Putamen (tissue), 1 donor: ENCODE measurements around the gene HIP1R.
"Not testable (repeated sequence)": the region's sequence is repeated elsewhere in the genome, so short reads cannot be mapped to it uniquely, and the experiment has no call there.

Experiments
- DNase-seq: peaks from one replicate; pipeline ENCODE4 v3.0.0-alpha.2; 2016; ENCODE audit warnings: low spot score

The HIP1R gene, protein sequence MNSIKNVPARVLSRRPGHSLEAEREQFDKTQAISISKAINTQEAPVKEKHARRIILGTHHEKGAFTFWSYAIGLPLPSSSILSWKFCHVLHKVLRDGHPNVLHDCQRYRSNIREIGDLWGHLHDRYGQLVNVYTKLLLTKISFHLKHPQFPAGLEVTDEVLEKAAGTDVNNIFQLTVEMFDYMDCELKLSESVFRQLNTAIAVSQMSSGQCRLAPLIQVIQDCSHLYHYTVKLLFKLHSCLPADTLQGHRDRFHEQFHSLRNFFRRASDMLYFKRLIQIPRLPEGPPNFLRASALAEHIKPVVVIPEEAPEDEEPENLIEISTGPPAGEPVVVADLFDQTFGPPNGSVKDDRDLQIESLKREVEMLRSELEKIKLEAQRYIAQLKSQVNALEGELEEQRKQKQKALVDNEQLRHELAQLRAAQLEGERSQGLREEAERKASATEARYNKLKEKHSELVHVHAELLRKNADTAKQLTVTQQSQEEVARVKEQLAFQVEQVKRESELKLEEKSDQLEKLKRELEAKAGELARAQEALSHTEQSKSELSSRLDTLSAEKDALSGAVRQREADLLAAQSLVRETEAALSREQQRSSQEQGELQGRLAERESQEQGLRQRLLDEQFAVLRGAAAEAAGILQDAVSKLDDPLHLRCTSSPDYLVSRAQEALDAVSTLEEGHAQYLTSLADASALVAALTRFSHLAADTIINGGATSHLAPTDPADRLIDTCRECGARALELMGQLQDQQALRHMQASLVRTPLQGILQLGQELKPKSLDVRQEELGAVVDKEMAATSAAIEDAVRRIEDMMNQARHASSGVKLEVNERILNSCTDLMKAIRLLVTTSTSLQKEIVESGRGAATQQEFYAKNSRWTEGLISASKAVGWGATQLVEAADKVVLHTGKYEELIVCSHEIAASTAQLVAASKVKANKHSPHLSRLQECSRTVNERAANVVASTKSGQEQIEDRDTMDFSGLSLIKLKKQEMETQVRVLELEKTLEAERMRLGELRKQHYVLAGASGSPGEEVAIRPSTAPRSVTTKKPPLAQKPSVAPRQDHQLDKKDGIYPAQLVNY

GRCh38 chr12:122834921-122835749 is at the start of gene HIP1R:
Gene HIP1R, plus strand, starts transcription at chr12:122835457. Its CDS starts 94 bp downstream, at chr12:122835551.
- DNase-seq: no peak

DNA sequence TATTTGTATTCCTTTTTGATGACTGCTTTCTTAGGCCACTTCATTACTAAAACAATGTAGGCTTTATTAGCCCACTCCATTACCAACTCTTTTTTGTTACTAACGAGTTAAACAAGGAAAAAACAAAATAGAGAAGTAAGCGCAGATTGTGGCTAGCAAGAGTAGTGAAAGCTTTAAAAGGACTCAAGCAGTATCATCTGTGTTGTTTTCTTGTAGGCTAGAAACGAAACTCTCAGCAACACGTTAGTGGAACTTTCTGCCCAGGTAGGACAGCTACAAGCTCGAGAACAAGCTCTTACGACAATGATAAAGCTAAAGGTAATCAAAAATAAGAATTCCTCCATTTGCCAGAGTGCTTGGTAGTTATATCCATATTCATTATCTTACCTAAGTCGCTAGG is 49.8 kb upstream of the HIP1R start:
- DNase-seq: no peak

GRCh38 chr12:122788387-122788786 is 46.9 kb upstream of the HIP1R start:
- DNase-seq: no peak

- no peak for DNase-seq
These were observed 45.6 kb upstream of the HIP1R start for GRCh38 chr12:122789637-122790036.

- no peak for DNase-seq
These were observed 44.7 kb upstream of the HIP1R start for GRCh38 chr12:122790393-122791075.

GRCh38 chr12:122793685-122794106 is 41.6 kb upstream of the HIP1R start:
- DNase-seq: peak; percentile 52

DNA sequence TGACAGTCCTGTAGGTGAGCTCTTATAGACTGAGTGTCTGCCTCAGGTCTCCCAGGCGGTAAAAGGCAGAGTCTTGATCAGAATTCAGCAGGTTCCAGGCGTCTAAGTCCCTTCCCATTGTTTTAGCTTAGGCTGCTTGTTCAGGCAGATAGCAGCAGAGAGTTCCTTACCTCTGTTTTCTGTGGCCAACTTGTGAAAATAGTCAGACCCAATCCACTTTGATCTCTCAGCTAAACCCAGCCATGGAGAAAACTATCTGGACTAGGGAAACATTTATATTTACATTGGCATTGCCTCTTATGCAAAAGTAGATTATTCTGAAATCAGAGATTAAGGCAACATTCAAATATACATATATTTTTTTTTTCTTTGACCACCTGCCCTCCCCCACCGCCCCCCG is 39.5 kb upstream of the HIP1R start:
- no peak for DNase-seq

DNA sequence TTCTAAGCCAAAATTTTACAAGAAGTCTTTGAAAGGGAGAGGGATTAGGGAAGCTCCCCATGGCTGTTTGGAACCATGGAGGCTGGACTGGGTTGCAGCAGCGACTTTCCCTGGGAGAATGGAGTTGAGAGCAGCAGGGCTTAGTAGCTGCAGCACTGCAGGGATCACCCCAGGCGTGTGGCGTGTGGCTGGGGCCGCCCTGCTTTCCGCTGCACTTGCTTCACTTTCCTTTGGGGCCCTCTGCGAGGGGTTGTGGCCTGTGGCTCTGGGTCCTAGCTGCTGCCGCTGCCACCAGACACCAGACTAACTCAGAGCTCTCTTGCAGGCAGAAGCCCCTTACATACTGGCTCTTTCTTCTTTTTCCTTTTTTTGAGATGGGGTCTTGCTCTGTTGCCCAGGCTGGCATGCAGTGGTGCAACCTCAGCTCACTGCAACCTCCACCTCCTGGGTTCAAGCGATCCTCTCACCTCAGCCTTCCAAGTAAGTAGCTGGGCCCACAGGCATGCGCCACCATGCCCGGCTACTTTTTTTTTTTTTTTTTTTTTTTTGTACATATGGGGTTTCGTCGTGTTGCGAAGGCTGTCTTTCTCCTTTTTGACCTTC is 35.5 kb upstream of the HIP1R start:
- no peak for DNase-seq

GRCh38 chr12:122803937-122804336 is 31.3 kb upstream of the HIP1R start:
- no peak for DNase-seq

DNA sequence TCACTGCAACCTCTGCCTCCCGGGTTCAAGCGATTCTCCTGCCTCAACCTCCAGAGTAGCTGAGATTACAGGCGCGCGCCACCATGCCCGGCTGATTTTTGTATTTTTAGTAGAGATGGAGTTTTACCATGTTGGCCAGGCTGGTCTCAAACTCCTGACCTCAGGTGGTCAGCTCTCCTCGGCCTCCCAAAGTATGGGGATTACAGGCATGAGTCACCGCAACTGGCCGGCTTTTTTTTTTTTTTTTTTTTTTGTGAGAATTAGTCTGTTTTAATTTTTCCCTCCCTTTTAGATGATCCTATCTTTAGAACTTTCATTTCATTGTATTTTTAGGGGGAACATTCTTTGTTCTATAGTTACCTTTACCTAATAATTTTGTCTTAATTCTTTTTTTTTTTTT is 30.3 kb upstream of the HIP1R start:
- DNase-seq: not testable (repeated sequence)

- DNase-seq: no peak
These were observed 27.6 kb upstream of the HIP1R start for GRCh38 chr12:122807651-122808050.

GRCh38 chr12:122811777-122812176 is 23.5 kb upstream of the HIP1R start:
- DNase-seq: no peak

- DNase-seq: no peak
These were observed 21.9 kb upstream of the HIP1R start for GRCh38 chr12:122813310-122813713.

GRCh38 chr12:122819209-122819785 is 16.0 kb upstream of the HIP1R start:
- no peak for DNase-seq

DNA sequence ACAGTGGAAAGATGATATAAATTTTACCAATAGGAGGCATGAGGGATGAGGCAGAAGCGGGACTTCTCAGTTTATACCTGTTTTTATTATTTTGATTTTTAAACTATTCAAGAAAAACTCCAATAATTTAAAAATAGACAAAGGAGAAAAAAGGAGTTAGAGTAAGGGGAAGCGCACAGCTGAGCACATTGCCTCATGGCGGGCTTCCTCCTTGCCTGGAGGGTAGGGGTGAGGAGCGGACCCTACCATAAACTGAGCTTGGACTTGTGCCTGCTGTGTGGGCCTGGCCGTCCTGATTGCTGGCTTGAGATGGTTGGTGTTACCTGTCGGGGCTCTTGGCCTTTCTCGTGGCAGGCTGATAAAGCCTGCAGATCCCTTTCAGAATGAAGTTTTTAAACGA is 15.1 kb upstream of the HIP1R start:
- no peak for DNase-seq

DNA sequence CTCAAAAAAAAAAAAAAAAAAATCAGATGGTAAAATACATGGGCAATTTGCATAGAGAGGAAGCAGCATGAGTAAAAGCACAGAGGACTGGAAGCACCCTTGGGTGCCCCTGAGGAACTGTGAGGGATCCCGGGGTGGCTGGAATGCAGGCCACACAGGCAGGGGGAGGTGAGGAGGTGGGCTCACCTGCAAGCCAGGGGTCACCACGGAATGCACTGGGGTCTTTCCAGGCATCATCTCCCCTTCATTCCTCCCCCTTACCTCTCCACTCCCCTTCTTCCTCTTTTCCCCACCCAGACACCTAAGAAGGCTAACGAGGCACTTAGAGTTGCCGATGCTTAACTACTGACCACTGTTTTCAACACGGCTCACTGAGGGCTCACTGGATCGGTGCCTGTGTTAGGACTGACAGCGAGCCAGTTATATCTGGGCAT is 14.4 kb upstream of the HIP1R start:
- DNase-seq: no peak

GRCh38 chr12:122823429-122823828 is 11.8 kb upstream of the HIP1R start:
- DNase-seq: no peak

DNA sequence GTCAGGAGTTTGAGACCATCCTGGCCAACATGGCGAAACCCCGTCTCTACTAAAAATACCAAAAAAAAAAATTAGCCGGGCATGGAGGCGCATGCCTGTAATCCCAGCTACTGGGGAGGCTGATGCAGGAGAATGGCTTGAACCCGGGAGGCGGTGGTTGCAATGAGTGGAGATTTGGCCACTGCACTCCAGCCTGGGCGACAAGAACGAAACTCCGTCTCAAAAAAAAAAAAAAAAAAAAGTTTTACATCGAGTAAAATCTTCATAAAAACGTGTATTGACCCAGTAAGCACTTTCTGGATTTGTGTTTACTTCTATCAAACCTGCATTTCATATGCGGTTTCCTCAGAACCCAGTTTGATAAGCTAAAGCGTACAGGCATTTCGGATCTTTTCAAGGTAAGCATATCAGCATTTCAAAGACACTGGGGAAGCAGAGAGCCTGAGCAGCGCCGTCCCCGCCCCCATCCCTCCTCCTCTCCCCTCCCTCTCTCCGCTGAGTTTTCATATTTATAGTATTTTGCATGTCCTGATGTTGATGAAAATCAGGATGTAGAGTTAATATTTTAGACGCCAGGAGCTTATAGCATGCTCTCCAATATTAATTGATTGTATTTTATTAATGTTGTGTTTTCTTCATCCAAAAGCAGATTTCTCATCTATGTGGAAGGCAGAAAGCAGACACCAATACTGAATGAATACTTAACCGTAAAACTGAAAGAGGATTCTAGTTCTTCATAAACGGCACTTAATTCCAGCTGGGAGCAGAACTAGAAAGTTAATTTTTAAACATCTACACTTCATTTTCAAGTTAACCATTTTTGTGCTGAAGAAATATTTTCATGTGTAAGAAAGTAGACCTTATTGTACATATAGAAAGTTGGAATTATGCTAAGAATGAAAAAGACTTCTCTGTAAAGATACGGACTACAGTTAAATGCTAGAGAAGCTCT is 9.2 kb upstream of the HIP1R start:
- DNase-seq: no peak

DNA sequence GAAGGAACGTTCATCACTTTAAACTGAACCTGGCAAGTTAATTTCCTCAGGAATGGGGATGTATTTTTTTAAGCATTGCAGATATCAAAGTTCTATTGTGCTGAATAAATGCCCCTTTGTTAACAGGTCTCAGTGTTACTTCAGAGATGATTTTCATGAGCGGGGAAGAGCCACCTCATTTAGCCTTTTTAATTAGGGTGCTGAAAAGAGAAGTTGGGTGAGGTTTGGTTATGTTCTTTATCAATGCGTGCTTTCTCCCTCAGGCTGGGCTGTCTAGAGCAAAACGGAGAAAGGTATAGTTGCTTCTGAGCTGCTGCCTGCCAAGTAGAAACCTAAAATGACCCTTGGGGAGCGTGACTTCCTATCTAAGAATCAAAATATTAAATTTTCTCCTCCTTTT is 8.0 kb upstream of the HIP1R start:
- DNase-seq: no peak
